NCI-H2196 (cell line): Measurements from ENCODE around the gene SRSF1.
A peak's percentile ranks its signal among the peaks of the same experiment; 100 is the strongest.

Experiments used
- DNase-seq: peaks from one replicate; lab custom pipeline; 2025; ENCODE audit not compliant: unreplicated experiment; lab: John Stamatoyannopoulos, UW

The SRSF1 gene

GRCh38 chr17:58019521-58019920, 12.5 kb upstream of the SRSF1 start:
- no peak for DNase-seq

- no peak for DNase-seq
Observed at GRCh38 chr17:58019039-58019438, 12.0 kb upstream of the SRSF1 start.

GRCh38 chr17:58010067-58010799, 3.2 kb upstream of the SRSF1 start:
- DNase-seq, result no peak

- no peak for DNase-seq
Observed at GRCh38 chr17:58007781-58008706, 998 bp upstream of the SRSF1 start.

GRCh38 chr17:58006560-58006923, 504 bp downstream of the SRSF1 start:
- DNase-seq, result peak; percentile 44

- no peak for DNase-seq
Observed at GRCh38 chr17:58005728-58006559, 1.1 kb downstream of the SRSF1 start.

- no peak for DNase-seq
Observed at GRCh38 chr17:58005031-58005727, 1.9 kb downstream of the SRSF1 start.

GRCh38 chr17:58004060-58004459, 3.0 kb downstream of the SRSF1 start:
- DNase-seq, result no peak

GRCh38 chr17:58002973-58003372, 4.1 kb downstream of the SRSF1 start:
- DNase-seq, result no peak

- no peak for DNase-seq
Observed at GRCh38 chr17:58002154-58002948, 4.7 kb downstream of the SRSF1 start.

GRCh38 chr17:58001461-58002124, 5.5 kb downstream of the SRSF1 start:
- DNase-seq, result no peak

GRCh38 chr17:57999496-58000017, 7.5 kb downstream of the SRSF1 start:
- peak; percentile 75 for DNase-seq

GRCh38 chr17:57999010-57999495, 8.0 kb downstream of the SRSF1 start:
- DNase-seq, result no peak

GRCh38 chr17:57997085-57997809, 9.8 kb downstream of the SRSF1 start:
- no peak for DNase-seq

- peak; percentile 81 for DNase-seq
Observed at GRCh38 chr17:57995076-57995956, 11.7 kb downstream of the SRSF1 start.

- DNase-seq, result no peak
Observed at GRCh38 chr17:57994436-57994835, 12.6 kb downstream of the SRSF1 start.
